H9 (cell line): ENCODE data around the gene HMGCS1. TPM values are rescaled to one million over a fixed set of nuclear protein-coding genes. Genes with fewer than 3 reads are reported as not detected.

Experiments
- DNase-seq: peaks from one replicate; pipeline ENCODE4 v3.0.0-alpha.2; 2017
- H2AFZ ChIP-seq: one replicate; pipeline ENCODE4 v1.6.1; 2013; ENCODE audit warnings: mild to moderate bottlenecking, low read length, control low read depth, moderate library complexity
- H2AK5ac ChIP-seq: 2 replicates; pipeline ENCODE4 v1.6.1; 2013; ENCODE audit warnings: low read length, control low read depth, mixed read lengths; ENCODE audit not compliant: insufficient read length
- H2BK120ac ChIP-seq: one replicate; pipeline ENCODE4 v1.6.1; 2013; ENCODE audit warnings: low read depth, mild to moderate bottlenecking, low read length, control low read depth, inconsistent platforms; ENCODE audit not compliant: poor library complexity, severe bottlenecking
- H2BK12ac ChIP-seq: 2 replicates; pipeline ENCODE4 v1.6.1; 2013; ENCODE audit warnings: low read length, control low read depth, mixed read lengths, low read depth; ENCODE audit not compliant: insufficient read length
- H2BK15ac ChIP-seq: 2 replicates; pipeline ENCODE4 v1.6.1; 2013; ENCODE audit warnings: low read depth, low read length, control low read depth
- H2BK20ac ChIP-seq: one replicate; pipeline ENCODE4 v1.6.1; 2013; ENCODE audit warnings: low read depth, mild to moderate bottlenecking, low read length, control low read depth, inconsistent platforms; ENCODE audit not compliant: poor library complexity, severe bottlenecking
- H2BK5ac ChIP-seq: 2 replicates; pipeline ENCODE4 v1.6.1; 2013; ENCODE audit warnings: low read length, control low read depth, mixed read lengths; ENCODE audit not compliant: insufficient read length
- H3K14ac ChIP-seq: 2 replicates; pipeline ENCODE4 v1.6.1; 2013; ENCODE audit warnings: low read length, control low read depth; ENCODE audit not compliant: insufficient read depth
- H3K18ac ChIP-seq: 2 replicates; pipeline ENCODE4 v1.6.1; 2013; ENCODE audit warnings: low read depth, mild to moderate bottlenecking, mixed read lengths, low read length, control low read depth; ENCODE audit not compliant: insufficient read length
- H3K23ac ChIP-seq: 2 replicates; pipeline ENCODE4 v1.6.1; 2013; ENCODE audit warnings: low read length, control low read depth, mixed read lengths, low read depth; ENCODE audit not compliant: insufficient read length
- H3K23me2 ChIP-seq: 2 replicates; pipeline ENCODE4 v1.6.1; 2013; ENCODE audit warnings: low read depth, mild to moderate bottlenecking, mixed read lengths, low read length, control low read depth; ENCODE audit not compliant: insufficient read length, poor library complexity, severe bottlenecking
- H3K27ac ChIP-seq: 2 replicates; pipeline ENCODE4 v1.5.1; 2013; ENCODE audit warnings: low read length, control low read depth, mixed read lengths, low read depth; ENCODE audit not compliant: insufficient read length
- H3K27me3 ChIP-seq: 2 replicates; pipeline ENCODE4 v1.6.1; 2013; ENCODE audit warnings: low read length, control low read depth, inconsistent platforms; ENCODE audit not compliant: insufficient read depth
- H3K4ac ChIP-seq: 2 replicates; pipeline ENCODE4 v1.6.1; 2013; ENCODE audit warnings: low read depth, mild to moderate bottlenecking, control low read depth, inconsistent platforms, low read length, moderate library complexity
- H3K4me1 ChIP-seq: 2 replicates; pipeline ENCODE4 v1.6.1; 2013; ENCODE audit warnings: low read length, control low read depth, inconsistent platforms; ENCODE audit not compliant: insufficient read depth
- H3K4me2 ChIP-seq: 2 replicates; pipeline ENCODE4 v1.6.1; 2013; ENCODE audit warnings: low read length, control low read depth, mixed read lengths; ENCODE audit not compliant: insufficient read length, insufficient read depth
- H3K56ac ChIP-seq: 2 replicates; pipeline ENCODE4 v1.6.1; 2013; ENCODE audit warnings: low read depth, mild to moderate bottlenecking, mixed read lengths, low read length, control low read depth; ENCODE audit not compliant: insufficient read length
- H3K79me1 ChIP-seq: 2 replicates; pipeline ENCODE4 v1.6.1; 2013; ENCODE audit warnings: low read depth, mild to moderate bottlenecking, moderate library complexity, low read length, control low read depth, inconsistent platforms; ENCODE audit not compliant: insufficient read depth, poor library complexity, severe bottlenecking
- H3K79me2 ChIP-seq: 2 replicates; pipeline ENCODE4 v1.6.1; 2013; ENCODE audit warnings: low read length, control low read depth, inconsistent platforms; ENCODE audit not compliant: insufficient read depth
- H3K9ac ChIP-seq: 2 replicates; pipeline ENCODE4 v1.6.1; 2013; ENCODE audit warnings: low read length, control low read depth, mixed read lengths; ENCODE audit not compliant: insufficient read length; ENCODE audit errors: extremely low read depth
- H3K9me3 ChIP-seq: one replicate; pipeline ENCODE4 v1.6.1; 2013; ENCODE audit warnings: low read depth, low read length, inconsistent platforms; ENCODE audit not compliant: control insufficient read depth
- H3T11ph ChIP-seq: one replicate; pipeline ENCODE4 v1.6.1; 2013; ENCODE audit warnings: mild to moderate bottlenecking, low read length, control low read depth, inconsistent platforms
- H4K20me1 ChIP-seq: one replicate; pipeline ENCODE4 v1.6.1; 2013; ENCODE audit not compliant: control insufficient read depth, insufficient read length, insufficient read depth
- H4K5ac ChIP-seq: 2 replicates; pipeline ENCODE4 v1.6.1; 2013; ENCODE audit warnings: low read depth, mild to moderate bottlenecking, mixed read lengths, low read length, control low read depth; ENCODE audit not compliant: insufficient read length
- H4K8ac ChIP-seq: replicated peaks from 2 replicates; pipeline ENCODE4 v1.6.1; 2013; ENCODE audit warnings: low read length, control low read depth, mixed read lengths, low read depth; ENCODE audit not compliant: insufficient read length
- H4K91ac ChIP-seq: 2 replicates; pipeline ENCODE4 v1.6.1; 2013; ENCODE audit warnings: low read depth, mild to moderate bottlenecking, moderate library complexity, mixed read lengths, low read length, control low read depth; ENCODE audit not compliant: insufficient read length
- H3K27ac Mint-ChIP-seq, 3 experiments: 2 replicates in 2 of 3; 3 replicates in 1 of 3; pipeline ENCODE4 v1.8.0; 2020 to 2021; ENCODE audit warnings: mixed read lengths in 3 of 3, mild to moderate bottlenecking in 1 of 3, moderate library complexity in 1 of 3
- H3K27me3 Mint-ChIP-seq: 2 replicates; pipeline ENCODE4 v1.8.0; 2021; ENCODE audit warnings: low read depth, mild to moderate bottlenecking, moderate library complexity, mixed read lengths
- H3K36me3 Mint-ChIP-seq, 3 experiments: 2 replicates in 2 of 3; 3 replicates in 1 of 3; pipeline ENCODE4 v1.8.0; 2020 to 2021; ENCODE audit warnings: low read depth in 3 of 3, mixed read lengths in 3 of 3; ENCODE audit not compliant: insufficient read depth in 1 of 3
- H3K4me1 Mint-ChIP-seq, 2 experiments: 2 replicates each; pipeline ENCODE4 v1.8.0; 2020; ENCODE audit warnings: mixed read lengths in 2 of 2
- H3K4me3 Mint-ChIP-seq, 2 experiments: 2 replicates in 1 of 2; 3 replicates in 1 of 2; pipeline ENCODE4 v1.8.0; 2020 to 2021; ENCODE audit warnings: mild to moderate bottlenecking in 2 of 2, mixed read lengths in 2 of 2, moderate library complexity in 1 of 2
- H3K9me3 Mint-ChIP-seq, 2 experiments: 2 replicates in 1 of 2; 3 replicates in 1 of 2; pipeline ENCODE4 v1.8.0; 2020; ENCODE audit warnings: mild to moderate bottlenecking in 2 of 2, mixed read lengths in 2 of 2, moderate library complexity in 1 of 2
- CTCF ChIP-seq: fragments of 200-600 bp; sonication (generic); conservative IDR thresholded peaks from 3 replicates; pipeline ENCODE4 v1.8.0; 2021; ENCODE audit warnings: antibody characterized with exemption, mild to moderate bottlenecking
- WGBS: extraction: QIAGEN DNeasy Blood & Tissue Kit; methylation state at CpG from one replicate; pipeline ENCODE4 v1.1.7; 2013; ENCODE audit warnings: missing lambda C conversion rate, low lambda C conversion rate, mixed read lengths; ENCODE audit not compliant: insufficient read length; ENCODE audit errors: extremely low coverage; 5-methylcytosine and 5-hydroxymethylcytosine counted together
- long read RNA-seq: library from polyadenylated mRNA; unstranded; transcript quantifications from one replicate; pipeline ENCODE4 v2.0.0, GENCODE V29; 2020
- total RNA-seq: library from RNA; stranded (reverse); gene quantifications from 2 replicates; pipeline ENCODE4 v1.2.1, GENCODE V29; 2021

HMGCS1 gene
- 144 and 147 TPM in 2 replicates for total RNA-seq
- long read RNA-seq, transcript HMGCS1-202 (10 exons, 3,466 nt), result minor isoform, 12 of 88 reads
- long read RNA-seq, transcript HMGCS1-201 (11 exons, 3,506 nt), result major isoform, 13 of 88 reads
- long read RNA-seq, partial matches to known transcripts, result 34 of 88 reads
- long read RNA-seq, other reads (novel, unspliced or antisense), result 27 of 88 reads

DNA sequence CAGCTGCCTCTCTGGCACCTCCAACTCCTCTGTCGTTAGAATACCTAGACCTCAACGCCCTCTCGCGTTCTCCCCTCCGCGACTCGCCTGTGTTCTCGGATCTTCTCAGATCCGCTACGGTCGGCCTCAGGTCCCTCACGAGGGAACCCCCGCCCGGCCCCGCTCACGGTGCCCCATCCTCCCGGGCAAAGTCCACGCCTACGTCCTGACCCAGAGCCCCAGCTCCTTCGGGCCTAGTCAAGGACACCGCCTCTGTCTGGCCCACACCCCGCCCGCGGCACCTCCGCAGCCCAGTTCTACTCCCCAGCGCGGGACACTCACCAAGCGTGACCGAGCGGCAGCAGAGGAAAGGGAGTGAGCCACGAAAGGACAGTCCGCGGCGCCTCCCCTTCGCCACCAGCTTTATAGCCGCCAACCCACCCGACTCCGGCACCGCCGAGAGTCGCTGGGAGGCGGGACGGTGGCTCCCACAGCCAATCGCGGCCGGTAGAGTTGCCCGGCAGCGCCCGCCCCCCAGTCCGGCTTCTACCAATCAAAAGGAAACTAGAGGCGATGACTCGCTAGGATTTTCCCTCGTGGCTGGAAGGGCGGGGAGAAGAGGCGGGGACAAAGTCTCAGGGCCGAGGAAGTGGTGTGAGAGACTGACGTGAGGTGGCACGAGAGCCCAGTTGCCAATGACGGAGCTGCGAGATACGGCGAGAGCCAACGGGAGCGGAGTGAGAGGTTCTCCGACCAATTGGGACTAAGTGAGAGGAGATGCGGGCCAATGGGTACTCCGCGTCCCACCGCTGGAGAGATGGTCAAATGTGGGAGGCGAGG is at the start of gene HMGCS1:
Gene HMGCS1 (minus strand): TSS at position 378 of the 819 bp plus-strand sequence. CDS start 14,447 bp downstream, outside the sequence.
- Histone ChIP-seq H3K79me1 (no peaks in the 10 kb centered on the region), H3K9ac (peak within 1 kb of the TSS; percentile 96), H3K23me2 (peaks cover 13% of the 10 kb centered on the region), H2BK5ac (peak within 1 kb of the TSS; percentile 71), H3K27me3 (no peaks in the 10 kb centered on the region), H3K23ac (no peak within 1 kb of the TSS), H3T11ph (peak within 1 kb of the TSS; percentile 4), H3K9me3 (no peaks in the 10 kb centered on the region), H4K5ac (no peak within 1 kb of the TSS), H4K20me1 (peaks cover 3% of the 10 kb centered on the region), H4K8ac (no peak within 1 kb of the TSS), H2AK5ac (no peak within 1 kb of the TSS), H3K4ac (no peak within 1 kb of the TSS; the same call in 1 of the 2 replicates), H2BK20ac (no peak within 1 kb of the TSS), H3K79me2 (peaks cover 48% of the 10 kb centered on the region; the same call in 1 of the 2 replicates), H2BK120ac (no peak within 1 kb of the TSS), H4K91ac (no peak within 1 kb of the TSS), H2BK15ac (no peak within 1 kb of the TSS), H2AFZ (no peak within 1 kb of the TSS), H3K14ac (peak within 1 kb of the TSS; percentile 89), H3K4me2 (peak within 1 kb of the TSS; percentile 87), H3K56ac (peak within 1 kb of the TSS; percentile 35), H3K18ac (peak within 1 kb of the TSS; percentile 43), H2BK12ac (peak within 1 kb of the TSS; percentile 68), H3K4me1 (peaks cover 3% of the 10 kb centered on the region; the same call in 1 of the 2 replicates), H3K27ac (peak within 1 kb of the TSS; percentile 77)
- DNase-seq, result peak; percentile 100
- H3K4me3 Mint-ChIP-seq, result peak within 1 kb of the TSS; percentile 96 to 100
- peaks cover 43 to 48% of the 10 kb centered on the region in 2 experiments for H3K4me1 Mint-ChIP-seq
- H3K27ac Mint-ChIP-seq, result peak within 1 kb of the TSS; percentile 97 to 99 (median 98)
- H3K27me3 Mint-ChIP-seq, result peaks cover 1% of the 10 kb centered on the region
- H3K36me3 Mint-ChIP-seq, result peaks cover 13 to 30% (median 30%) of the 10 kb centered on the region in 3 experiments
- no peak for TF ChIP-seq CTCF
- WGBS, result no CpG with 5 or more reads among the region's 70 CpGs
- peaks cover 2 to 9% of the 10 kb centered on the region in 2 experiments; a peak in 4 of 5 replicates for H3K9me3 Mint-ChIP-seq
